Mesendoderm (in vitro differentiated cells): ENCODE measurements around the gene VPS8.

Experiments used
- DNase-seq: peaks from one replicate; pipeline ENCODE4 v3.0.0; 2013
- H2AK5ac ChIP-seq: 2 replicates; pipeline ENCODE4 v1.6.1; 2013; ENCODE audit warnings: low read length, inconsistent platforms
- H2BK120ac ChIP-seq: 2 replicates; pipeline ENCODE4 v1.6.1; 2013; ENCODE audit warnings: low read depth, mild to moderate bottlenecking, low read length, moderate library complexity, mixed read lengths
- H2BK15ac ChIP-seq: replicated peaks from 2 replicates; pipeline ENCODE4 v1.6.1; 2013; ENCODE audit warnings: low read depth, mild to moderate bottlenecking, moderate library complexity
- H2BK5ac ChIP-seq: 2 replicates; pipeline ENCODE4 v1.6.1; 2013; ENCODE audit warnings: low read length, inconsistent platforms
- H3K18ac ChIP-seq: 2 replicates; pipeline ENCODE4 v1.6.1; 2013; ENCODE audit warnings: mild to moderate bottlenecking, low read length, mixed read lengths
- H3K23ac ChIP-seq: one replicate; pipeline ENCODE4 v1.6.1; 2013; ENCODE audit warnings: low read length
- H3K27ac ChIP-seq: 2 replicates; pipeline ENCODE4 v1.5.1; 2013; ENCODE audit warnings: low read depth, mild to moderate bottlenecking, inconsistent platforms, low read length, moderate library complexity
- H3K27me3 ChIP-seq: 2 replicates; pipeline ENCODE4 v1.6.1; 2013; ENCODE audit warnings: low read length, control low read depth, mild to moderate bottlenecking, inconsistent platforms; ENCODE audit not compliant: insufficient read depth, poor library complexity
- H3K36me3 ChIP-seq: 2 replicates; pipeline ENCODE4 v1.6.1; 2013; ENCODE audit warnings: low read length, inconsistent platforms; ENCODE audit not compliant: control insufficient read depth, insufficient read depth
- H3K4ac ChIP-seq: one replicate; pipeline ENCODE4 v1.6.1; 2013; ENCODE audit warnings: low read depth, mild to moderate bottlenecking, low read length, moderate library complexity
- H3K4me1 ChIP-seq: 2 replicates; pipeline ENCODE4 v1.6.1; 2013; ENCODE audit warnings: low read depth, low read length, inconsistent platforms; ENCODE audit not compliant: control insufficient read depth
- H3K4me2 ChIP-seq: 2 replicates; pipeline ENCODE4 v1.6.1; 2013; ENCODE audit warnings: low read length
- H3K4me3 ChIP-seq: 2 replicates; pipeline ENCODE4 v1.5.1; 2013; ENCODE audit warnings: mild to moderate bottlenecking, low read length
- H3K56ac ChIP-seq: one replicate; pipeline ENCODE4 v1.6.1; 2013; ENCODE audit warnings: low read length
- H3K79me1 ChIP-seq: 2 replicates; pipeline ENCODE4 v1.6.1; 2013; ENCODE audit warnings: low read length, inconsistent platforms
- H3K79me2 ChIP-seq: 2 replicates; pipeline ENCODE4 v1.6.1; 2013; ENCODE audit warnings: mild to moderate bottlenecking, low read length; ENCODE audit not compliant: control insufficient read depth, insufficient read depth
- H3K9ac ChIP-seq: 2 replicates; pipeline ENCODE4 v1.6.1; 2013; ENCODE audit warnings: low read length, inconsistent platforms
- H4K5ac ChIP-seq: one replicate; pipeline ENCODE4 v1.6.1; 2013; ENCODE audit warnings: low read length
- H4K8ac ChIP-seq: one replicate; pipeline ENCODE4 v1.6.1; 2013; ENCODE audit warnings: low read depth, mild to moderate bottlenecking, control low read depth, low read length, moderate library complexity
- WGBS: extraction: QIAGEN DNeasy Blood & Tissue Kit; methylation state at CpG from one replicate; pipeline ENCODE4 v1.1.7; 2013; ENCODE audit warnings: low lambda C conversion rate, missing lambda C conversion rate; ENCODE audit not compliant: insufficient coverage; ENCODE audit errors: extremely low coverage; 5-methylcytosine and 5-hydroxymethylcytosine counted together

VPS8 gene

GRCh38 chr3:184857099-184857498, 45.1 kb downstream of the VPS8 start:
- H3K27ac ChIP-seq, result no peak overlapping the region
- H4K8ac ChIP-seq, result no peak overlapping the region
- no peak overlapping the region for H2AK5ac ChIP-seq
- no peak overlapping the region for H2BK15ac ChIP-seq
- H3K4me2 ChIP-seq, result no peak overlapping the region
- no peaks in the 10 kb centered on the region for H3K4me1 ChIP-seq
- no peak overlapping the region for H3K23ac ChIP-seq
- no peak overlapping the region for H3K4me3 ChIP-seq
- H3K4ac ChIP-seq, result no peak overlapping the region
- no peaks in the 10 kb centered on the region for H3K27me3 ChIP-seq
- no peak for DNase-seq
- H2BK5ac ChIP-seq, result no peak overlapping the region
- H2BK120ac ChIP-seq, result no peak overlapping the region
- no peaks in the 10 kb centered on the region for H3K79me2 ChIP-seq
- H3K36me3 ChIP-seq, result peaks cover 2% of the 10 kb centered on the region
- no peak overlapping the region for H4K5ac ChIP-seq
- H3K9ac ChIP-seq, result no peak overlapping the region
- WGBS, result no CpG with 5 or more reads among the region's 2 CpGs
- H3K79me1 ChIP-seq, result no peaks in the 10 kb centered on the region
- H3K18ac ChIP-seq, result no peak overlapping the region
- H3K56ac ChIP-seq, result no peak overlapping the region

GRCh38 chr3:184864000-184864399, 52.0 kb downstream of the VPS8 start:
- no peak overlapping the region for H3K9ac ChIP-seq
- no peaks in the 10 kb centered on the region for H3K36me3 ChIP-seq
- H3K4me3 ChIP-seq, result no peak overlapping the region
- no peak overlapping the region for H4K8ac ChIP-seq
- H3K23ac ChIP-seq, result no peak overlapping the region
- H3K4ac ChIP-seq, result no peak overlapping the region
- H3K56ac ChIP-seq, result no peak overlapping the region
- no peak for DNase-seq
- no peak overlapping the region for H2AK5ac ChIP-seq
- no peak overlapping the region for H3K18ac ChIP-seq
- H3K27ac ChIP-seq, result no peak overlapping the region
- H2BK15ac ChIP-seq, result no peak overlapping the region
- no peak overlapping the region for H4K5ac ChIP-seq
- no peaks in the 10 kb centered on the region for H3K4me1 ChIP-seq
- H2BK5ac ChIP-seq, result no peak overlapping the region
- no peaks in the 10 kb centered on the region for H3K79me1 ChIP-seq
- no peak overlapping the region for H2BK120ac ChIP-seq
- H3K4me2 ChIP-seq, result no peak overlapping the region
- no peaks in the 10 kb centered on the region for H3K27me3 ChIP-seq
- no peaks in the 10 kb centered on the region for H3K79me2 ChIP-seq

- Histone ChIP-seq H3K36me3 (no peaks in the 10 kb centered on the region), H2BK120ac (no peak overlapping the region), H3K27ac (no peak overlapping the region), H2AK5ac (no peak overlapping the region), H4K8ac (no peak overlapping the region), H4K5ac (no peak overlapping the region), H3K9ac (no peak overlapping the region), H3K79me1 (no peaks in the 10 kb centered on the region), H3K56ac (no peak overlapping the region), H3K79me2 (no peaks in the 10 kb centered on the region), H3K4me2 (no peak overlapping the region), H3K4me3 (no peak overlapping the region), H2BK15ac (no peak overlapping the region), H3K4ac (no peak overlapping the region), H2BK5ac (no peak overlapping the region), H3K23ac (no peak overlapping the region), H3K27me3 (no peaks in the 10 kb centered on the region), H3K4me1 (no peaks in the 10 kb centered on the region), H3K18ac (no peak overlapping the region)
- no CpG with 5 or more reads among the region's 2 CpGs for WGBS
- no peak for DNase-seq
These were observed 56.5 kb downstream of the VPS8 start for GRCh38 chr3:184868477-184868876.

GRCh38 chr3:184872200-184872599, 60.2 kb downstream of the VPS8 start:
- no peaks in the 10 kb centered on the region for H3K79me2 ChIP-seq
- H3K79me1 ChIP-seq, result no peaks in the 10 kb centered on the region
- no peaks in the 10 kb centered on the region for H3K36me3 ChIP-seq
- no peak overlapping the region for H4K5ac ChIP-seq
- no peaks in the 10 kb centered on the region for H3K27me3 ChIP-seq
- no peak overlapping the region for H2AK5ac ChIP-seq
- H2BK120ac ChIP-seq, result no peak overlapping the region
- H3K9ac ChIP-seq, result no peak overlapping the region
- H3K4me2 ChIP-seq, result no peak overlapping the region
- no peak for DNase-seq
- no peak overlapping the region for H3K23ac ChIP-seq
- no peak overlapping the region for H2BK15ac ChIP-seq
- H3K4me3 ChIP-seq, result no peak overlapping the region
- H3K4ac ChIP-seq, result no peak overlapping the region
- WGBS, result no CpG with 5 or more reads among the region's 4 CpGs
- no peak overlapping the region for H3K56ac ChIP-seq
- no peaks in the 10 kb centered on the region for H3K4me1 ChIP-seq
- H2BK5ac ChIP-seq, result no peak overlapping the region
- no peak overlapping the region for H3K27ac ChIP-seq
- H4K8ac ChIP-seq, result no peak overlapping the region
- no peak overlapping the region for H3K18ac ChIP-seq

GRCh38 chr3:184873141-184873540, 61.2 kb downstream of the VPS8 start:
- H2BK15ac ChIP-seq, result no peak overlapping the region
- no CpG with 5 or more reads among the region's 1 CpG for WGBS
- H3K23ac ChIP-seq, result no peak overlapping the region
- H3K79me2 ChIP-seq, result no peaks in the 10 kb centered on the region
- H3K18ac ChIP-seq, result no peak overlapping the region
- no peak overlapping the region for H3K4me3 ChIP-seq
- H3K9ac ChIP-seq, result no peak overlapping the region
- H2AK5ac ChIP-seq, result no peak overlapping the region
- H3K27ac ChIP-seq, result no peak overlapping the region
- no peak overlapping the region for H3K56ac ChIP-seq
- no peaks in the 10 kb centered on the region for H3K4me1 ChIP-seq
- DNase-seq, result no peak
- no peak overlapping the region for H2BK120ac ChIP-seq
- no peak overlapping the region for H3K4me2 ChIP-seq
- no peaks in the 10 kb centered on the region for H3K27me3 ChIP-seq
- no peak overlapping the region for H4K5ac ChIP-seq
- no peaks in the 10 kb centered on the region for H3K36me3 ChIP-seq
- H3K79me1 ChIP-seq, result no peaks in the 10 kb centered on the region
- no peak overlapping the region for H4K8ac ChIP-seq
- H3K4ac ChIP-seq, result no peak overlapping the region
- no peak overlapping the region for H2BK5ac ChIP-seq

- no peak overlapping the region for H3K9ac ChIP-seq
- no peak overlapping the region for H2AK5ac ChIP-seq
- H3K4me2 ChIP-seq, result no peak overlapping the region
- no peaks in the 10 kb centered on the region for H3K36me3 ChIP-seq
- H3K79me1 ChIP-seq, result no peaks in the 10 kb centered on the region
- no peaks in the 10 kb centered on the region for H3K79me2 ChIP-seq
- no peaks in the 10 kb centered on the region for H3K27me3 ChIP-seq
- H3K4me3 ChIP-seq, result no peak overlapping the region
- peak; percentile 50 for DNase-seq
- no peak overlapping the region for H2BK5ac ChIP-seq
- H4K5ac ChIP-seq, result no peak overlapping the region
- H3K27ac ChIP-seq, result no peak overlapping the region
- no peak overlapping the region for H3K4ac ChIP-seq
- H3K18ac ChIP-seq, result no peak overlapping the region
- H3K4me1 ChIP-seq, result no peaks in the 10 kb centered on the region
- H2BK120ac ChIP-seq, result no peak overlapping the region
- H4K8ac ChIP-seq, result no peak overlapping the region
- no peak overlapping the region for H3K23ac ChIP-seq
- no peak overlapping the region for H2BK15ac ChIP-seq
- no peak overlapping the region for H3K56ac ChIP-seq
- WGBS, result no CpG with 5 or more reads among the region's 5 CpGs
These were observed 63.0 kb downstream of the VPS8 start for GRCh38 chr3:184874709-184875644.
